ENCODE data around the gene DDI1.

Gene DDI1

DNA sequence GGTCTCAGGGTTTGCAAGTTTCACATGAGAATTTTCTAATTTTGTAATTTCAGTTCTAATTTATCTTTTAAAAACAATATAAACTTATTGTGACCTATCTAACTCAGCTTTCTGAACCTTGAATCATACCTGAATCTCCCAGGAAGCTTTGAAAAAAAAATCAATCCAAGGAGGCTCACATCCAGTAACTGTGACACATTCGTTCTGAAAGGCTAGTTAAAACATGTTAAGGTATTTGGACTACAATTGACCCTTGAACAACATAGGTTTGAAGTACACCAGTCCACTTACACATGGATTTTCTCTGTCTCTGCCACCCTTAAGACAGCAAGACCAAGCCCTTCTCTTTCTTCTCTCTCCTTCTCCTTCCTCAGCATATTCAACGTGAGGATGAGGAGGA lies 40.0 kb downstream of the DDI1 start:
- Mint-ChIP-seq H3K9me3 (peaks cover 9% of the 10 kb centered on the region), H3K27me3 (no peaks in the 10 kb centered on the region), H3K4me3 (no peak overlapping the region), H3K4me1 (ENCODE audit: low read depth) (peaks cover 22% of the 10 kb centered on the region), H3K36me3 (ENCODE audit: low read depth) (no peaks in the 10 kb centered on the region), H3K27ac (peak overlapping the region; percentile 74)
- intact Hi-C loops (cut with micrococcal nuclease): no loop called here

DNA sequence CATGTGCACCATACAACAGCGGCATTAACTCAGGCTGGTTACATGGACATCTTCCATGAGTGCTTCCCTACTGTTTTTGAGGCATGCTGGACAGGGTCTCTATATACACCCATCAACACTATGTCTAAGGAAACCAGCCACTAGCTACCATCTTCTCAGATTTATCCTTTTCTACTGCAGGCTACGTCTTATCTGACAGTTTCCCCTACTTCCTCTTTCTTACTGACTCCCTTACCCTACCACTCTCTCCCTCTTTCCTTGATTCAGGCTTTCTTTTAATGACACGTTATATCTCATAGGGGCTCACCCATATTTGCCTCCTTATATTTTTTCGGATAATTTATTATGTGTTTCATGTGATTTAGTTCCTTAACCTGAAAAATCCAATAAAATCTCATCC lies 41.8 kb downstream of the DDI1 start:
- no peak overlapping the region for H3K27ac Mint-ChIP-seq

GRCh38 chr11:104078995-104079394 lies 42.6 kb downstream of the DDI1 start:
- peaks cover 20% of the 10 kb centered on the region for H3K4me1 Mint-ChIP-seq (ENCODE audit: low read depth)
- intact Hi-C loops (cut with micrococcal nuclease): no loop called here
- no peak overlapping the region for H3K4me3 Mint-ChIP-seq
- peaks cover 9% of the 10 kb centered on the region for H3K9me3 Mint-ChIP-seq
- no peak overlapping the region for H3K27ac Mint-ChIP-seq
- H3K36me3 Mint-ChIP-seq (ENCODE audit: low read depth): no peaks in the 10 kb centered on the region
- no peaks in the 10 kb centered on the region for H3K27me3 Mint-ChIP-seq

More for the DNA sequence above, 41.8 kb downstream of the DDI1 start:
- Mint-ChIP-seq H3K9me3 (peaks cover 9% of the 10 kb centered on the region), H3K36me3 (ENCODE audit: low read depth) (no peaks in the 10 kb centered on the region), H3K27me3 (no peaks in the 10 kb centered on the region), H3K4me1 (ENCODE audit: low read depth) (peaks cover 22% of the 10 kb centered on the region), H3K4me3 (no peak overlapping the region)
- intact Hi-C loops (cut with micrococcal nuclease): no loop called here

DNA sequence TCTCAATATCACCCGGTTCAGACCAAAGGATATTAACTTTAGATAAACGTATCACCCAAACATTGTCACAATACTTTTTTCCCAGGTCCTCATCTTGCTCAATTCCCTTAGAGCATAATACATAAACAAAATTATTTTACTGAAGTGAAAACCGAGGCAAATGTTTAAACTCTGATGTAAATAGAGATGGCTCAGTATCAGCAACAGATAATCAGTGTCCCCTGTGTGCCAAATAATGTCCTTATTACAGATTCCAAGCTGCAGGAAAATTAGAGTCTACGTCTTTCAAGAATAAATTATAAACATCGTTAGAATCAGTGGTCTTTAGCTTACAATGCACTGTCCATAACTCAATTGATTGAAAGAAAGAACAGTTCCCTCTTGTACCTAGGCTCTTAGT lies 50.2 kb downstream of the DDI1 start:
- H3K36me3 Mint-ChIP-seq (ENCODE audit: low read depth): no peaks in the 10 kb centered on the region
- H3K9me3 Mint-ChIP-seq: no peaks in the 10 kb centered on the region
- no peak overlapping the region for H3K4me3 Mint-ChIP-seq
- H3K27me3 Mint-ChIP-seq: no peaks in the 10 kb centered on the region
- H3K4me1 Mint-ChIP-seq (ENCODE audit: low read depth): peaks cover 5% of the 10 kb centered on the region
- intact Hi-C loops (cut with micrococcal nuclease): no loop called here
- no peak overlapping the region for H3K27ac Mint-ChIP-seq

Data from dendritic cell treated with granulocyte-macrophage colony-stimulating factor and Interleukin-4, amounts not matched to agents 40 ng/mL and 50 ng/mL, for 4 days (primary cell).